PC-9 (cell line): Measurements from ENCODE around the gene ST7. TPM values are rescaled to one million over a fixed set of nuclear protein-coding genes. Genes with fewer than 3 reads are reported as not detected.

ENCODE experiments used
- BruUV-seq: library from RNA; stranded (reverse); fragments of 400-500 nt; replicated peaks from 2 replicates; lab custom pipeline; 2021; lab: Mats Ljungman, UMichigan
- CTCF ChIA-PET: fragments of 300-600 bp; sonication (Branson Sonifier 250); formaldehyde crosslinking; loops from one replicate; lab custom pipeline; 2022; ENCODE audit warnings: antibody characterized with exemption; lab: Charles Lee
- POLR2A ChIA-PET: fragments of 300-600 bp; sonication (Branson Sonifier 250); formaldehyde crosslinking; loops from one replicate; lab custom pipeline; 2022; ENCODE audit warnings: antibody characterized with exemption; ENCODE audit not compliant: unreplicated experiment; lab: Charles Lee
- DNase-seq, 2 experiments: peaks; one replicate each; pipeline versions ENCODE4 v3.0.0 to v3.0.0-alpha.2; 2015 to 2022; ENCODE audit warnings: mixed read lengths in 1 of 2
- H2AFZ ChIP-seq: fragments of 200-600 bp; sonication (generic); 2 replicates; pipeline ENCODE4 v1.8.1; 2017; ENCODE audit warnings: antibody characterized with exemption
- H3F3A ChIP-seq: fragments of 200-600 bp; sonication (generic); 2 replicates; pipeline ENCODE4 v1.8.1; 2017; ENCODE audit warnings: antibody characterized with exemption, mild to moderate bottlenecking, low read depth; ENCODE audit not compliant: insufficient read depth
- H3K27ac ChIP-seq: fragments of 200-600 bp; sonication (generic); 2 replicates; pipeline ENCODE4 v1.6.1; 2016; ENCODE audit warnings: mixed run types
- H3K27me3 ChIP-seq: fragments of 200-600 bp; sonication (generic); 2 replicates; pipeline ENCODE4 v1.6.1; 2016; ENCODE audit warnings: low read depth, mixed run types; ENCODE audit not compliant: insufficient read depth
- H3K36me3 ChIP-seq: fragments of 200-600 bp; sonication (generic); 2 replicates; pipeline ENCODE4 v1.6.1; 2016; ENCODE audit warnings: low read depth, mixed run types
- H3K4me1 ChIP-seq: fragments of 200-600 bp; sonication (generic); replicated peaks from 2 replicates; pipeline ENCODE4 v1.6.1; 2016; ENCODE audit warnings: mixed run types; ENCODE audit not compliant: insufficient read depth
- H3K4me2 ChIP-seq: fragments of 200-600 bp; sonication (generic); 2 replicates; pipeline ENCODE4 v1.6.1; 2017; ENCODE audit warnings: mixed run types
- H3K4me3 ChIP-seq: fragments of 200-600 bp; sonication (generic); 2 replicates; pipeline ENCODE4 v1.6.1; 2016; ENCODE audit warnings: mixed run types
- H3K79me2 ChIP-seq: fragments of 200-600 bp; sonication (generic); 2 replicates; pipeline ENCODE4 v1.6.1; 2017; ENCODE audit warnings: low read depth, mixed run types
- H3K9me2 ChIP-seq: fragments of 200-600 bp; sonication (generic); 2 replicates; pipeline ENCODE4 v1.8.1; 2017; ENCODE audit warnings: mild to moderate bottlenecking; ENCODE audit not compliant: insufficient read depth
- H3K9me3 ChIP-seq: fragments of 200-600 bp; sonication (generic); 2 replicates; pipeline ENCODE4 v1.8.1; 2016; ENCODE audit warnings: low read depth; ENCODE audit not compliant: insufficient read depth
- H4K20me1 ChIP-seq: fragments of 200-600 bp; sonication (generic); 2 replicates; pipeline ENCODE4 v1.8.1; 2017; ENCODE audit not compliant: insufficient read depth
- EZH2 ChIP-seq: fragments of 200-600 bp; sonication (generic); IDR thresholded peaks from 2 replicates; pipeline ENCODE4 v1.8.0; 2017; ENCODE audit warnings: antibody characterized with exemption, low read depth
- intact Hi-C: fragments of 100-400 bp; cut with micrococcal nuclease; formaldehyde crosslinking; loops from one replicate; pipeline ENCODE4 v1.10.0; 2022; ENCODE audit not compliant: unreplicated experiment
- total RNA-seq: library from RNA; stranded (reverse); gene quantifications from 2 replicates; pipeline ENCODE4 v1.2.3, GENCODE V29; 2021
- TF ChIP-seq, protein P1 (sequence below): fragments of 200-600 bp; sonication (generic); conservative IDR thresholded peaks from 2 replicates; pipeline ENCODE4 v1.6.1; 2017; ENCODE audit warnings: mixed run types, antibody characterized with exemption, mild to moderate bottlenecking, moderate library complexity

ST7 gene
- total RNA-seq, 1 experiment from 2014 or later: 25.8 TPM

DNA sequence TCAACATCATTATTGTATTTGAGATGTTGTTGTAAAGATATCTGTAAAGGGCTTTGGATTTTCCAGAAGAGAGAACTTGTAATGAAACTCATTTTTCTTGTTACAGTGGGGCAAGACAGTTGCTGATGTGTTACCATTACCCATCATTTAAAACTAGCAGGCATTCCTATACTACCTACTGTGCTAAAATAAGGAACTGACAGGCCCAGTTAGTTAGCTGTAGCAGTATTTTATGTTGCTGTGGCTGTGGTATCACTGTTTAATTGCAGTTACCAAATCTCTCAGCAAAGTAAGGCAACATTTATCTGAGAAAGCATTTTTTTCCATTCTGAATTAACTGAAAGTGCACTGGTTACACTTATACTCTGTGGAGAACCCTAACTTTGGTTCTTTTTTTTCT is 9.9 kb downstream of the ST7 start:
- peaks cover 10% of the 10 kb centered on the region for H4K20me1 ChIP-seq
- no TSS peak for BruUV-seq
- no peaks in the 10 kb centered on the region for H3K9me3 ChIP-seq
- intact Hi-C loops: no loop called here
- H3K79me2 ChIP-seq: peaks cover 74% of the 10 kb centered on the region
- no peak overlapping the region for H3K4me3 ChIP-seq
- no peaks in the 10 kb centered on the region for H3K36me3 ChIP-seq
- H3K27me3 ChIP-seq: no peaks in the 10 kb centered on the region
- ChIA-PET POLR2A (no interaction called here), CTCF (no interaction called here)
- H2AFZ ChIP-seq: no peak overlapping the region
- H3K9me2 ChIP-seq: no peaks in the 10 kb centered on the region
- DNase-seq: no peak
- TF ChIP-seq, protein P1, sequence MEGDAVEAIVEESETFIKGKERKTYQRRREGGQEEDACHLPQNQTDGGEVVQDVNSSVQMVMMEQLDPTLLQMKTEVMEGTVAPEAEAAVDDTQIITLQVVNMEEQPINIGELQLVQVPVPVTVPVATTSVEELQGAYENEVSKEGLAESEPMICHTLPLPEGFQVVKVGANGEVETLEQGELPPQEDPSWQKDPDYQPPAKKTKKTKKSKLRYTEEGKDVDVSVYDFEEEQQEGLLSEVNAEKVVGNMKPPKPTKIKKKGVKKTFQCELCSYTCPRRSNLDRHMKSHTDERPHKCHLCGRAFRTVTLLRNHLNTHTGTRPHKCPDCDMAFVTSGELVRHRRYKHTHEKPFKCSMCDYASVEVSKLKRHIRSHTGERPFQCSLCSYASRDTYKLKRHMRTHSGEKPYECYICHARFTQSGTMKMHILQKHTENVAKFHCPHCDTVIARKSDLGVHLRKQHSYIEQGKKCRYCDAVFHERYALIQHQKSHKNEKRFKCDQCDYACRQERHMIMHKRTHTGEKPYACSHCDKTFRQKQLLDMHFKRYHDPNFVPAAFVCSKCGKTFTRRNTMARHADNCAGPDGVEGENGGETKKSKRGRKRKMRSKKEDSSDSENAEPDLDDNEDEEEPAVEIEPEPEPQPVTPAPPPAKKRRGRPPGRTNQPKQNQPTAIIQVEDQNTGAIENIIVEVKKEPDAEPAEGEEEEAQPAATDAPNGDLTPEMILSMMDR: no peak
- TF ChIP-seq EZH2: no peak
- no peak overlapping the region for H3K27ac ChIP-seq
- no peaks in the 10 kb centered on the region for H3F3A ChIP-seq
- H3K4me2 ChIP-seq: no peak overlapping the region
- no peaks in the 10 kb centered on the region for H3K4me1 ChIP-seq

- H3K4me3 ChIP-seq: no peak overlapping the region
- H3F3A ChIP-seq: no peaks in the 10 kb centered on the region
- H3K9me2 ChIP-seq: no peaks in the 10 kb centered on the region
- ChIA-PET POLR2A (no interaction called here), CTCF (no interaction called here)
- H3K79me2 ChIP-seq: peaks cover 72% of the 10 kb centered on the region
- peaks cover 25% of the 10 kb centered on the region for H3K4me1 ChIP-seq
- H3K9me3 ChIP-seq: no peaks in the 10 kb centered on the region
- no peak overlapping the region for H2AFZ ChIP-seq
- no peak for DNase-seq
- H4K20me1 ChIP-seq: no peaks in the 10 kb centered on the region
- no peak for TF ChIP-seq EZH2
- TF ChIP-seq, protein P1: no peak
- H3K4me2 ChIP-seq: no peak overlapping the region
- BruUV-seq: no TSS peak
- intact Hi-C loops: no loop called here
- no peak overlapping the region for H3K27ac ChIP-seq
- no peaks in the 10 kb centered on the region for H3K27me3 ChIP-seq
- no peaks in the 10 kb centered on the region for H3K36me3 ChIP-seq
Measured at GRCh38 chr7:116966601-116967000, 13.3 kb downstream of the ST7 start.

GRCh38 chr7:116967254-116967922 is 14.1 kb downstream of the ST7 start:
- Histone ChIP-seq H3K27ac (no peak overlapping the region), H3K36me3 (no peaks in the 10 kb centered on the region), H3K4me1 (peaks cover 28% of the 10 kb centered on the region), H3K4me2 (no peak overlapping the region), H3K4me3 (no peak overlapping the region), H3F3A (no peaks in the 10 kb centered on the region), H4K20me1 (no peaks in the 10 kb centered on the region), H3K9me2 (no peaks in the 10 kb centered on the region), H3K9me3 (no peaks in the 10 kb centered on the region), H3K27me3 (no peaks in the 10 kb centered on the region), H3K79me2 (peaks cover 72% of the 10 kb centered on the region), H2AFZ (no peak overlapping the region)
- TF ChIP-seq, protein P1: no peak
- TF ChIP-seq EZH2: no peak
- ChIA-PET POLR2A (no interaction called here), CTCF (no interaction called here)
- BruUV-seq: no TSS peak
- intact Hi-C loops: no loop called here
- no peak for DNase-seq
